ENCODE data around the gene ARAP3. TPM values are rescaled to one million over a fixed set of nuclear protein-coding genes. Genes with fewer than 3 reads are reported as not detected.
A peak's percentile ranks its signal among the peaks of the same experiment; 100 is the strongest.

The ARAP3 gene
- total and polyA plus RNA-seq, 9 of the 15 experiments (the other 6 are each of a cell fraction or from before 2014, with no cell fraction given), result 0.83 to 25.7 (median 6.4) TPM

DNA sequence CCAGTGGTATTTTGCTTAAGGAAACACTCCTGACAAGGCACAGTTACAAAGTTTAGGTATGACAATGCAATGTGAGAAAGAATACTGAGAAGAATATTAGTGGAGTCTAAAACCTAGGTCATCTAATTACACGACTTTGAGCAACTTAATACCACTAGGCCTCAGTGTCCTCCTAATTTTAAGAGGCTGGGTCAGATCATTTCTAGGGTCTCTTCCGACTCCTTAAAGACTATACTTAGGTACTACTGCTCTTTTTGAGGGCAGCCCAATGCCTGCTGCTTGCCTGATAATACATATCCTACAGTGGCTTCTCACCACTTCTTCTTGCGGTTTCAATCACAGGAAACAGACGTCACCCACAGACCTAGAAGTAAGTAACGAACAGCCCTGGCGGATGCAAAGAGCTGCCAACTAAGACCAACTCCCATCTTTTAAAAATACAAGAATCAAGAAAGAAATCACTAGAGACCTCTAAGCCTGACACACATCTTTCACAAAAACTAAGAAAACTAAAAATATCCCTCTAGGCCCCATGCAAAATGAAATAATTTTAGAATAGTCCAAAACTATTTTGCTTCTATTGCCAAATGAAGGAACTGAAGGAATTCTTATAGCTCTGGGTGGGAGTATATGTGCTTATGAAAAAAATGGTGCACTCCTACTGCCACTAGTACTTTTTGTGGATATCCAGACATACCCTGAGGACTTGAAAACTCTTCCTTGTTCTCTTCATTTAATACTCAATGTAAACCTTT lies 76.3 kb downstream of the ARAP3 start (continued):
- TF ChIP-seq, protein P1, sequence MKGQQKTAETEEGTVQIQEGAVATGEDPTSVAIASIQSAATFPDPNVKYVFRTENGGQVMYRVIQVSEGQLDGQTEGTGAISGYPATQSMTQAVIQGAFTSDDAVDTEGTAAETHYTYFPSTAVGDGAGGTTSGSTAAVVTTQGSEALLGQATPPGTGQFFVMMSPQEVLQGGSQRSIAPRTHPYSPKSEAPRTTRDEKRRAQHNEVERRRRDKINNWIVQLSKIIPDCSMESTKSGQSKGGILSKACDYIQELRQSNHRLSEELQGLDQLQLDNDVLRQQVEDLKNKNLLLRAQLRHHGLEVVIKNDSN (CRISPR knock-in tag; IDR thresholded peaks at IDR 0.05), result no peak
- TF ChIP-seq ZNF143 (CRISPR knock-in tag; IDR thresholded peaks at IDR 0.05), result no peak
- TF ChIP-seq PHTF2 (CRISPR knock-in tag; IDR thresholded peaks at IDR 0.05), result no peak
- TF ChIP-seq SFPQ (IDR thresholded peaks at IDR 0.05; ENCODE audit: low read depth, low read length), result no peak
- no peak for TF ChIP-seq KDM5B (IDR thresholded peaks at IDR 0.05; ENCODE audit: insufficient replicate concordance, low read depth, low read length)
- peak; percentile 97 for TF ChIP-seq CBFB (CRISPR knock-in tag; IDR thresholded peaks at IDR 0.05)
- 0 out of 2 replicates have a peak, but pooled peaks have one; percentile 6 for TF ChIP-seq ZNF384 (IDR thresholded peaks at IDR 0.05; ENCODE audit: low read depth, low read length)
- no peak for TF ChIP-seq NKRF (IDR thresholded peaks at IDR 0.05; ENCODE audit: borderline replicate concordance)
- no peak for TF ChIP-seq FUS (optimal IDR thresholded peaks at IDR 0.05; ENCODE audit: low read depth, low read length)
- no peak for TF ChIP-seq HNRNPUL1 (IDR thresholded peaks at IDR 0.05; ENCODE audit: low read length)
- peak; percentile 84 for TF ChIP-seq MYNN (IDR thresholded peaks at IDR 0.05)
- TF ChIP-seq MYNN (CRISPR knock-in tag; IDR thresholded peaks at IDR 0.05), result no peak
- TF ChIP-seq BACH1 (tag; IDR thresholded peaks at IDR 0.05), result peak; percentile 85
- no peak; the same call in 1 of the 2 replicates for TF ChIP-seq ZNF311 (CRISPR knock-in tag; IDR thresholded peaks at IDR 0.05)
- no peak for TF ChIP-seq TAF7 (tag; IDR thresholded peaks at IDR 0.05)
- TF ChIP-seq ZFP30 (CRISPR knock-in tag; IDR thresholded peaks at IDR 0.05; ENCODE audit: borderline replicate concordance), result no peak
- no peak for TF ChIP-seq RBM14 (IDR thresholded peaks at IDR 0.05; ENCODE audit: borderline replicate concordance, insufficient read depth, low read depth, low read length)
- TF ChIP-seq ZNF75A (CRISPR knock-in tag; IDR thresholded peaks at IDR 0.05), result no peak
- no peak for TF ChIP-seq RHOXF2B (CRISPR knock-in tag; conservative IDR thresholded peaks at IDR 0.05)
- TF ChIP-seq, protein P2, sequence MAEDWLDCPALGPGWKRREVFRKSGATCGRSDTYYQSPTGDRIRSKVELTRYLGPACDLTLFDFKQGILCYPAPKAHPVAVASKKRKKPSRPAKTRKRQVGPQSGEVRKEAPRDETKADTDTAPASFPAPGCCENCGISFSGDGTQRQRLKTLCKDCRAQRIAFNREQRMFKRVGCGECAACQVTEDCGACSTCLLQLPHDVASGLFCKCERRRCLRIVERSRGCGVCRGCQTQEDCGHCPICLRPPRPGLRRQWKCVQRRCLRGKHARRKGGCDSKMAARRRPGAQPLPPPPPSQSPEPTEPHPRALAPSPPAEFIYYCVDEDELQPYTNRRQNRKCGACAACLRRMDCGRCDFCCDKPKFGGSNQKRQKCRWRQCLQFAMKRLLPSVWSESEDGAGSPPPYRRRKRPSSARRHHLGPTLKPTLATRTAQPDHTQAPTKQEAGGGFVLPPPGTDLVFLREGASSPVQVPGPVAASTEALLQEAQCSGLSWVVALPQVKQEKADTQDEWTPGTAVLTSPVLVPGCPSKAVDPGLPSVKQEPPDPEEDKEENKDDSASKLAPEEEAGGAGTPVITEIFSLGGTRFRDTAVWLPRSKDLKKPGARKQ (CRISPR knock-in tag; IDR thresholded peaks at IDR 0.05), result no peak
- TF ChIP-seq MCM3 (IDR thresholded peaks at IDR 0.05), result no peak
- peak; percentile 99 for TF ChIP-seq ETV1 (tag; conservative IDR thresholded peaks at IDR 0.05; ENCODE audit: low read depth)
- TF ChIP-seq HDAC3 (IDR thresholded peaks at IDR 0.05; ENCODE audit: borderline replicate concordance, partially characterized antibody), result peak; percentile 77
- no peak for TF ChIP-seq CSDE1 (IDR thresholded peaks at IDR 0.05)

Measured in K562 (cell line).